Fibroblast of gingiva (primary cell): ENCODE data around the gene LHFPL6.
"Not testable (repeated sequence)": the region's sequence is repeated elsewhere in the genome, so short reads cannot be mapped to it uniquely, and the experiment has no call there.

Source experiments
- DNase-seq: peaks from one replicate; pipeline ENCODE4 v3.0.0-alpha.2; 2011; ENCODE audit warnings: low read depth

Gene LHFPL6

GRCh38 chr13:39341251-39341650 lies 261.7 kb downstream of the LHFPL6 start:
- DNase-seq: no peak

- DNase-seq: not testable (repeated sequence)
These were observed 264.9 kb downstream of the LHFPL6 start for GRCh38 chr13:39338114-39338513.

GRCh38 chr13:39336937-39337336 lies 266.1 kb downstream of the LHFPL6 start:
- no peak for DNase-seq

- no peak for DNase-seq
These were observed 266.8 kb downstream of the LHFPL6 start for GRCh38 chr13:39336207-39336606.

GRCh38 chr13:39335721-39336120 lies 267.3 kb downstream of the LHFPL6 start:
- DNase-seq: no peak

GRCh38 chr13:39330504-39330903 lies 272.5 kb downstream of the LHFPL6 start:
- DNase-seq: no peak

- no peak for DNase-seq
These were observed 273.8 kb downstream of the LHFPL6 start for GRCh38 chr13:39329182-39329639.

GRCh38 chr13:39327172-39327479 lies 275.9 kb downstream of the LHFPL6 start:
- DNase-seq: no peak

- peak; percentile 81 for DNase-seq
These were observed 276.4 kb downstream of the LHFPL6 start for GRCh38 chr13:39326469-39327171.

GRCh38 chr13:39324806-39325311 lies 278.1 kb downstream of the LHFPL6 start:
- DNase-seq: peak; percentile 5

- no peak for DNase-seq
These were observed 280.0 kb downstream of the LHFPL6 start for GRCh38 chr13:39322836-39323585.

- DNase-seq: peak; percentile 84
These were observed 281.4 kb downstream of the LHFPL6 start for GRCh38 chr13:39321574-39321973.

- no peak for DNase-seq
These were observed 284.8 kb downstream of the LHFPL6 start for GRCh38 chr13:39318161-39318560.

GRCh38 chr13:39317291-39317690 lies 285.7 kb downstream of the LHFPL6 start:
- peak; percentile 24 for DNase-seq

GRCh38 chr13:39315796-39316195 lies 287.2 kb downstream of the LHFPL6 start:
- no peak for DNase-seq

- DNase-seq: no peak
These were observed 289.3 kb downstream of the LHFPL6 start for GRCh38 chr13:39313721-39314120.

GRCh38 chr13:39312596-39312995 lies 290.4 kb downstream of the LHFPL6 start:
- DNase-seq: no peak

- no peak for DNase-seq
These were observed 291.4 kb downstream of the LHFPL6 start for GRCh38 chr13:39311619-39312018.

GRCh38 chr13:39310961-39311360 lies 292.0 kb downstream of the LHFPL6 start:
- no peak for DNase-seq

- no peak for DNase-seq
These were observed 296.1 kb downstream of the LHFPL6 start for GRCh38 chr13:39306639-39307589.

- no peak for DNase-seq
These were observed 300.2 kb downstream of the LHFPL6 start for GRCh38 chr13:39302820-39303219.

- no peak for DNase-seq
These were observed 304.0 kb downstream of the LHFPL6 start for GRCh38 chr13:39298951-39299350.
